ENCODE results near the gene CACFD1.

GRCh38 chr9:133488686-133489252, 29.0 kb downstream of the CACFD1 start:
- TF ChIP-seq CTCF (conservative IDR thresholded peaks at IDR 0.05 in 1 of 2, IDR thresholded peaks at IDR 0.05 in 1 of 2; ENCODE audit: extremely low read depth in 1 of 2, insufficient read depth in 1 of 2, low read depth in 1 of 2, low read length in 2 of 2) (no peak), EZH2 (IDR thresholded peaks at IDR 0.05; ENCODE audit: borderline replicate concordance, low read length) (no peak)

Data from mammary epithelial cell (primary cell).